DOHH2 (cell line): Measurements from ENCODE around the gene STUM.

Source experiments
- H3F3A ChIP-seq: fragments of 200-600 bp; sonication (generic), shearing (Covaris generic); 2 replicates; pipeline ENCODE4 v1.6.0; 2016; ENCODE audit warnings: antibody characterized with exemption, mild to moderate bottlenecking; ENCODE audit not compliant: control insufficient read depth, insufficient read depth
- H3K27ac ChIP-seq: fragments of 200-600 bp; sonication (generic); 2 replicates; pipeline ENCODE4 v1.5.1; 2014; ENCODE audit warnings: low read depth, mild to moderate bottlenecking, low read length, moderate library complexity
- H3K27me3 ChIP-seq: fragments of 200-600 bp; sonication (generic); 2 replicates; pipeline ENCODE4 v1.6.1; 2014; ENCODE audit warnings: mild to moderate bottlenecking, low read length, mixed read lengths; ENCODE audit not compliant: control insufficient read depth
- H3K36me3 ChIP-seq: fragments of 200-600 bp; sonication (generic); 2 replicates; pipeline ENCODE4 v1.6.1; 2014; ENCODE audit warnings: mild to moderate bottlenecking, low read length, moderate library complexity, mixed read lengths; ENCODE audit not compliant: control insufficient read depth
- H3K4me1 ChIP-seq: fragments of 200-600 bp; sonication (generic); 2 replicates; pipeline ENCODE4 v1.6.1; 2014; ENCODE audit warnings: mild to moderate bottlenecking, low read length, mixed read lengths; ENCODE audit not compliant: control insufficient read depth
- H3K4me2 ChIP-seq: fragments of 200-600 bp; sonication (generic); 2 replicates; pipeline ENCODE4 v1.6.0; 2014; ENCODE audit warnings: mild to moderate bottlenecking, low read length, moderate library complexity
- H3K4me3 ChIP-seq: fragments of 200-600 bp; sonication (generic); 2 replicates; pipeline ENCODE4 v1.5.1; 2014; ENCODE audit warnings: mild to moderate bottlenecking, low read length, mixed read lengths
- H3K79me2 ChIP-seq: fragments of 200-600 bp; sonication (generic); 2 replicates; pipeline ENCODE4 v1.6.1; 2014; ENCODE audit warnings: mild to moderate bottlenecking, low read length, mixed read lengths; ENCODE audit not compliant: control insufficient read depth
- H3K9me2 ChIP-seq: fragments of 200-600 bp; sonication (generic); replicated peaks from 2 replicates; pipeline ENCODE4 v1.6.1; 2014; ENCODE audit warnings: mild to moderate bottlenecking, low read length, mixed read lengths; ENCODE audit not compliant: control insufficient read depth
- H3K9me3 ChIP-seq: fragments of 200-600 bp; sonication (generic); 2 replicates; pipeline ENCODE4 v1.6.1; 2014; ENCODE audit warnings: antibody characterized with exemption, low read length, mixed read lengths; ENCODE audit not compliant: control insufficient read depth, insufficient read depth
- H4K20me1 ChIP-seq: fragments of 200-600 bp; sonication (generic); 2 replicates; pipeline ENCODE4 v1.6.0; 2014; ENCODE audit warnings: low read depth, mild to moderate bottlenecking, antibody characterized with exemption, low read length, moderate library complexity; ENCODE audit not compliant: control insufficient read depth, insufficient read depth
- EZH2phosphoT487 ChIP-seq: fragments of 200-600 bp; sonication (generic); IDR thresholded peaks from 2 replicates; pipeline ENCODE4 v1.6.1; 2017; ENCODE audit warnings: borderline replicate concordance, mild to moderate bottlenecking, antibody characterized with exemption, low read length, moderate library complexity, mixed read lengths
- TF ChIP-seq, protein P1 (sequence below): fragments of 200-600 bp; sonication (generic); IDR thresholded peaks from one replicate; pipeline ENCODE4 v1.5.1; 2014; ENCODE audit warnings: antibody characterized with exemption, mild to moderate bottlenecking, low read depth, low read length; ENCODE audit not compliant: poor library complexity, severe bottlenecking

The STUM gene

DNA sequence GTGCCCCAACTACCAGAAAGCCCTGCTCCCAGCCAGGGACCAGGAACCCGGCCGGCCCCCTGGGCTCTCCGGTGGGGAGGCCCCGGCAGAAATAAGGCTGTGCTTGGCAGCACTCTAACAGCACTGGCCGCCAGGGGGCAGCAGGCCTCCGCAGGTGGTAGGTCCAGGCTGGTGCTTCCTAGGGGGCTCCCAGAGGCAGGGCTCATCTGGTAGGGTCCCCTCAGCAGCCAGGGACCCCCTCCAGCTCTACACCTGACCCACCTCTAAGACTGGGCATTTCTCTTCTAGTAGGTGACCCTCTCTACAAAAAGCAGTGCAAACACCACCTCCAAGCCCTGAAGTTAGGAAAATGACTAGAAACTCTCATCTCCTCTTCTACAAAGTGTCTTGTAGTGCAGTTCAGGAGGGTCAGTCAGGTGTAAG lies 85.6 kb downstream of the STUM start:
- TF ChIP-seq, protein P1, sequence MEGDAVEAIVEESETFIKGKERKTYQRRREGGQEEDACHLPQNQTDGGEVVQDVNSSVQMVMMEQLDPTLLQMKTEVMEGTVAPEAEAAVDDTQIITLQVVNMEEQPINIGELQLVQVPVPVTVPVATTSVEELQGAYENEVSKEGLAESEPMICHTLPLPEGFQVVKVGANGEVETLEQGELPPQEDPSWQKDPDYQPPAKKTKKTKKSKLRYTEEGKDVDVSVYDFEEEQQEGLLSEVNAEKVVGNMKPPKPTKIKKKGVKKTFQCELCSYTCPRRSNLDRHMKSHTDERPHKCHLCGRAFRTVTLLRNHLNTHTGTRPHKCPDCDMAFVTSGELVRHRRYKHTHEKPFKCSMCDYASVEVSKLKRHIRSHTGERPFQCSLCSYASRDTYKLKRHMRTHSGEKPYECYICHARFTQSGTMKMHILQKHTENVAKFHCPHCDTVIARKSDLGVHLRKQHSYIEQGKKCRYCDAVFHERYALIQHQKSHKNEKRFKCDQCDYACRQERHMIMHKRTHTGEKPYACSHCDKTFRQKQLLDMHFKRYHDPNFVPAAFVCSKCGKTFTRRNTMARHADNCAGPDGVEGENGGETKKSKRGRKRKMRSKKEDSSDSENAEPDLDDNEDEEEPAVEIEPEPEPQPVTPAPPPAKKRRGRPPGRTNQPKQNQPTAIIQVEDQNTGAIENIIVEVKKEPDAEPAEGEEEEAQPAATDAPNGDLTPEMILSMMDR: peak; percentile 97
- no peak for TF ChIP-seq EZH2phosphoT487
- Histone ChIP-seq H4K20me1 (no peaks in the 10 kb centered on the region), H3K79me2 (peaks cover 3% of the 10 kb centered on the region; the same call in 1 of the 2 replicates), H3K27ac (peak overlapping the region; percentile 90), H3K4me3 (peak overlapping the region; percentile 53), H3K36me3 (peaks cover 67% of the 10 kb centered on the region), H3K4me1 (peaks cover 66% of the 10 kb centered on the region), H3K9me2 (no peaks in the 10 kb centered on the region), H3K27me3 (no peaks in the 10 kb centered on the region), H3K9me3 (no peaks in the 10 kb centered on the region), H3K4me2 (peak overlapping the region; percentile 65), H3F3A (peaks cover 15% of the 10 kb centered on the region)

DNA sequence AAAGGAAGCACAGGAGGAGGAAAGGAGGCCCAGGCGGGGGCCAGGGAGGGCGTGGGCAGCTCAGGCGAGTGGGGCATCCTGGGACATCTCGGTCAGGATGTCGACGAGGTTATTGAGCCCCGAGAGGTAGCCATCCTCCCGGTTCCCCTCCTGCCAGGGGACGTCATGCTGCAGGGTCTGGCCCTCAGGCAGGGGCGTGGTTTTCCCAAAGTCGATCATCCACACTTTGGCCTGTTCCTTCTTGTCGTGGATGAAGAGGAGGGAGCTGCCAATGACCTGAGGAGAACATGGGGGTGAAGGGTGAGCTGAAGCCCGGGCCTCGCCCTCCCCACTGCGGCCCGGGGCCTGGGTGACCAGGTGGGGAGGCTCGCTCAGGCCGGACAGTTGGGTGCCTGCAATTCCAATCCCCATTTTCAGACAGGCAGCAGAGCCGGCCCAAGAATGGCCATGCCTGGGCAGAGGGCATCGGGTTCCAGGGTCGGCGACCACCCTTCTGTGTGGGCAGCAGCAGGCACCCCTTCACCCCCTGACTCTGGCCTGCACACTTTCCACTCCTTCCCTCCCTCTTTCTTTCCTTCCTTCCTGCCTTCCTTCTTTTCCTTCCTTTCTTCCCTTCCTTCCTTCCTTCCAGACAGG lies 86.2 kb downstream of the STUM start:
- Histone ChIP-seq H3K4me2 (no peak overlapping the region), H3F3A (peaks cover 15% of the 10 kb centered on the region), H3K36me3 (peaks cover 73% of the 10 kb centered on the region), H3K79me2 (peaks cover 3% of the 10 kb centered on the region; the same call in 1 of the 2 replicates), H3K9me3 (no peaks in the 10 kb centered on the region), H4K20me1 (no peaks in the 10 kb centered on the region), H3K4me3 (no peak overlapping the region), H3K27me3 (no peaks in the 10 kb centered on the region), H3K27ac (peak overlapping the region; percentile 90), H3K9me2 (no peaks in the 10 kb centered on the region), H3K4me1 (peaks cover 66% of the 10 kb centered on the region)
- TF ChIP-seq, protein P1: no peak
- no peak for TF ChIP-seq EZH2phosphoT487

DNA sequence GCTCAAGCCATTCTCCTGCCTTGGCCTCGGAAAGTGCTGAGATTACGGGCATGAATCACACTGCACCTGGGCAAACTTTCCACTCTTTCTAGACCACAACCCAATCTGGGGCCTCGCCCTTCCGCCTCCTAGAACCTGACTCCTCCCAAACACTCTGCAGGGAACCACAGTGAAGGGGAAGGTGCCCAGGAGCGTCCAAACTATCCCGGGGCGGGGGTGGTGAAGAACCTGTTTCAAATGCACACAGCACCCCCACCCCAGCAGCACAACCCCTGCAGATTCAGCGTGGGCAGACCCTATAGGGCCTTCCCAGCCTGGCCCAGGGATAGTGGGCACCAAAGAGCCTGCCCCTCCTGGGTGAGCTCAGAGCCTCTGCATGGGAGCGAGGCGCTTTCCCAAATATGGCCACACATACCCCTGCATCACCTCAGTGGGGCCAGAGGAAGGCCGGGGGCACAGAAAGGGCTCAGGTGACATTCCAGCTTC lies 86.9 kb downstream of the STUM start:
- Histone ChIP-seq H3K79me2 (peaks cover 3% of the 10 kb centered on the region; the same call in 1 of the 2 replicates), H3K4me1 (peaks cover 70% of the 10 kb centered on the region), H3K4me3 (no peak overlapping the region), H3K9me2 (no peaks in the 10 kb centered on the region), H4K20me1 (no peaks in the 10 kb centered on the region), H3K9me3 (no peaks in the 10 kb centered on the region), H3K27me3 (no peaks in the 10 kb centered on the region), H3F3A (peaks cover 15% of the 10 kb centered on the region), H3K27ac (peak overlapping the region; percentile 4; the same call in 1 of the 2 replicates), H3K4me2 (no peak overlapping the region), H3K36me3 (peaks cover 80% of the 10 kb centered on the region)
- no peak for TF ChIP-seq EZH2phosphoT487
- TF ChIP-seq, protein P1: no peak
